ENCODE measurements around the gene SBF2.

- TF ChIP-seq CTCF (IDR thresholded peaks at IDR 0.05; ENCODE audit: low read length) = no peak
- TF ChIP-seq EZH2 (IDR thresholded peaks at IDR 0.05; ENCODE audit: borderline replicate concordance, low read length) = no peak
Measured at GRCh38 chr11:10222399-10222798, 71.6 kb downstream of the SBF2 start.

Data from OCI-LY1 (cell line).